Fibroblast of skin of right quadriceps (primary cell): Measurements from ENCODE around the gene DLK1.

Experiments
- DNase-seq: peaks from one replicate; pipeline ENCODE4 v3.0.0-alpha.2; 2013

The DLK1 gene

DNA sequence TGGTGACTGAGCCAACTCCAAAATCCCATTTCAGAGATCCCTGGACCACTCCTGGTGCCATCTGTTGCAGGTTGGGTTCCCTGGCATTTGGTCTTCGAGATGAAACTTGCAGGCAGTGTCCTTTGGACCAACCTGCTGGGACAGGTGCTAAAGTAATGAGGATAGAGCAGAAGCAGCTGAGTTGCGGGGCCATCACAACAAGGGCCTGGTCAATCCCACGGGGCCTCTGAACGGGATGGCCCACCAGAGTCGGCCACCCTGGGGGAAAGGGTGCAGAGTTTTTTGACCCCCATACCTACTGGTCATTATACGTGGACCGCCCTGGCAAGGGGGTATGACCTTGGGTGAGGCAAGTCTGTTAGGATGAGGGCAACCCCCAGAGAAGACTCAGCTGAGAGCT, 39.3 kb downstream of the DLK1 start:
- no peak for DNase-seq

DNA sequence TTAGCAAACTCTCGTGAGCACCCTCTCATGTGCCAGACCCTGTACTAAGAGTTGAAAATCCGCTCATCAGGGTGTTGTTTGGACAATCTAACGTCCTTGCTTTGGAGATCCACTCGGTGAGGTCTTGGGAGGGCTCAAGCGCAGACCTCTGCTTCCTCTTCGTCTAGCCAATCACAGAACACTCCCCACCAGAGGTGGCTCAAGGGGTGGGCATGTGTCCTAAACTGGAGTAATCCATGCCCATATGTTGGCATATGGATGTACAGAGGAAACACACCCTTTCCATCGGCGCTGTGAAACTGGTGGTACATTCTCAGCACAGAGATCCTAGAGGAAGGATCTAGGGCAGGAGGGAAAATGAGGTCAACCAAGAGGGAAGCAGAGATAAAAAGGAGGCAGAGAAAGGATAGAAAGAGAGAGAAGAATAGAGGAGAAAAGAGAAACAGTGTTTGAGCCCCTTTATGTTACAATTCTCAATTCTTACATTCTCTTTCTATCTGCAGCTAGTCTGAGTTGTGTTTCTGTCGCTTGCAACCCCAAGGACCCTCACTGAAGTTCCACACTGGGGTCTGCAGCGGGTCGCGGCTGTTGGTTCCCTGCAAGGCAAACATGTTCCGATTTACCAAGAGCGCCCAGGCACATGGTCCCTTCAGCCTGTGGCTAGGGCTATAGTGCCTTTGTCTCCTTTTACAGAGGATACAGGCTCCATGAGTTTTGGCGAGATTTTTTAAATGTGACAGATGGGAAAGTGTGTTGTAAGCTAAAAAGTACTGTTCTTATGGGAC, 40.5 kb downstream of the DLK1 start:
- DNase-seq, result no peak

DNA sequence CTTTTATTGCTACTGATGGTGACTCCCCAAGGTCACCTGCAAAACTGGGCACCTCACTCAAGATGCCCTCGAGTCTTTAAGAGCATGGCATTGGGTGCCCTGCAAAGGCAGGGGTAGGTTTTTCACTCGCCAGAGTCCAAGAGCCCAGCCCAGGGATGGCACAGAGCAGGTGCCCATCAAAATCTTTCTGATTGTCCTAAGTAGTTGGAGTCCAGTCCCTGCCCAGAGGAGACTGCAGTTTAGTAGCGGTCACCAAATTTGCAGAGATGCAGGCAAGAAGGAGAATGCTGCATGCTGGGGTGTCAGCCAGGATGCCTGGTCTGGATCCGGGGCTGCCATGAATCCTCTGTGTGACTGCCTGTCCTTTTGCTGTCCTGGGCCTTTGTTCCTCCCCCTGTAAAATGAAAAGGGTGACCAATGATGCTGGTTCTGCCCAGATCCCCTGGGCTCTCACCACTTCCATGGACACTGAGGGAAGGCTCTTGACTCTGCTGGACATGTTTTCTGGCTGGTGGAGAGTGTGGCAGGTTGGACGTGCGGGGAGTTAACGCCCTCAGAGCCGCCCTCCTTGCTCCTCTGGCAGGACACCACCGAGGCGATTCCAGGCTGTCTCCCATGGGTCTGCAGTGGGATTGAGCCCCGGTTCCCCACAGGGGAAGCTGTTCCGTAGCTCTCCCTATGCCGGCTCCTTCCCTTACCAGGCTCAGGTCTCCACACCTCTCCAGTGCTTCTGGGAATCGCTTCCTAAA, 41.3 kb downstream of the DLK1 start:
- no peak for DNase-seq

DNA sequence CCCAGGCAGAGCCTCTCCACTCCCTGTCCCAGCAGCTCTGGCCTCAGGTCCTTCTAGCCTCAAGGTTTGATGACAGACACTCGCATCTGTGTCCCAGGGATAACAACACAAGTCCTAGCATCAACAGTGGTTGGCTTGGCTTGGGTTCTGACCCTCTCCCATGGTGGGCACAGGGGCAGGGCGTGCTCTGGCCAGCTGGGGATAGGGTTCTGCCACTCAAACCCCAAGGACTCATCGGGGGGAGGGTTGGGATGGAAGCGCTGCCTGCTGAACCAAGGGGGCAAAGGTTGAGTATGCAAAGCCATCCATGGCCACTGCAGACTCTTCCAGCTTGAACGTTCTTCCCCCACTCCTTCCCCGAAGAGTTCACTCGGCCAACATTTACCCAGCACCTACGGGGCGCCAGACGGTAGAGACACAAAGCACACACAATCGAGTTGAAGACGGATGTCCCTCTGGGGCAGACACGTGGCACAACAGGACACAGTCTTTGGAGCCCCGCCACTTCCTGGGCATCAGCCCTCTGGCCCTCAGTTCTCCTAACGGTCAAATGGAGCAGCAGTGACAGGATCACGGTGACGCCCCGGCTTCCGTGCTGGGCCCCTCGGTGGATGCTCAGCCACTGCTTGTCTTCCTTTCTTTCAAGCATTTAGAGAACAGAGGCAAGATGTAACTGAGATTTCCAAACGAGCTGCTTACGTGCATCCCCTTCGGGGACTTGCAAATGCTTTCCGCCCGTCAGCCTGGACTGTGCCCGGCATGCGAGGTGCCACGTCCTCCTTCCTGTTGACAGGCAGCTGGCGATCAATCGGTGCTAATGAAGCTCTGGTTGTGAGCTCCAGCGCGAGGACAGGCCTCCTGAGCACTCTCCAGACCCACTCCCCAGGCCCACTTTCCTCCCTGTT, 42.6 kb downstream of the DLK1 start:
- no peak for DNase-seq

DNA sequence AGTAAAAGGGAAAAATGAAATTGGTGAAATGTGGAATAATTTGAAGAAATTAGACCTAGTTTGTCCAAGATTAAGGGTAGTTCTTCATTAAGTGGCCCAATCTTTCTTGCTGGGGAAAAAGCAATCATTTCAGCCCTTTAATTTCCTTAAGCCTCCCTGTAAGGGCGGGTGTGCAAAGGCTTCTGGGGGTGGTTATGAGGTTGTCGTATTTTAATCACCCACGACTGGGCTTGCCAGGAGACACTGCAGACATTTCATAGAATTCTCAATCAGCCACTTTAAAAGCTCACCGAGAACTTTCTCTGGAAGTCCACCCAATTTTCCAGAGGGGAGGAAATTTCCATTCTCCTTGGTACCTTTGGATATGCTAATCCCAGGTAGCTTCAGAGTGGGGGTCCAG, 43.4 kb downstream of the DLK1 start:
- no peak for DNase-seq

DNA sequence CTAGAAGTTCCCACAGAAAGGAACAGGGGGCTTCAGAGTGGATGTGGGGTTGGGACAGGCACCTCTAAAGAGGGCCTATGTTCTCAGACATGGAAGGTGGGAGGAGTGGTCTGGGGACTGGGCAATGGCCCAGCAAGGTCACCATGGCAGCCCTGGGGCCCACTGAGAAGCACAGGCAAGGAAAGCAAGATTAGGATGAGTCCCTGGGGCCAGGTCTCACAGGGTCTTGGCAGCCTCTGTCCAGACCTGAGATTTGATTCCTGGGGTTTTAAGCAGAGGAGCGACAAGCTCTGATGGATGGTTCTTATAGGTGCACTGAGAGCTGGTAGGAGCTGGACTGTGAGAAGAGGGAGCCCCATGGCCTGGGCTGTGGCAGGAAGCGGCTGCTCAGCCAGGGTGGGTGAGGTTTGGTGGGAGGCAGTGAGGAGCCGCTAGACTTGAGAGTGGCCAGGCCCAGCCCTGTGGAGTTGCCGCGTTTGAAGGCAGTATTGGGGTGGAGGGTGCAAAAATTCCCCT, 44.0 kb downstream of the DLK1 start:
- no peak for DNase-seq

DNA sequence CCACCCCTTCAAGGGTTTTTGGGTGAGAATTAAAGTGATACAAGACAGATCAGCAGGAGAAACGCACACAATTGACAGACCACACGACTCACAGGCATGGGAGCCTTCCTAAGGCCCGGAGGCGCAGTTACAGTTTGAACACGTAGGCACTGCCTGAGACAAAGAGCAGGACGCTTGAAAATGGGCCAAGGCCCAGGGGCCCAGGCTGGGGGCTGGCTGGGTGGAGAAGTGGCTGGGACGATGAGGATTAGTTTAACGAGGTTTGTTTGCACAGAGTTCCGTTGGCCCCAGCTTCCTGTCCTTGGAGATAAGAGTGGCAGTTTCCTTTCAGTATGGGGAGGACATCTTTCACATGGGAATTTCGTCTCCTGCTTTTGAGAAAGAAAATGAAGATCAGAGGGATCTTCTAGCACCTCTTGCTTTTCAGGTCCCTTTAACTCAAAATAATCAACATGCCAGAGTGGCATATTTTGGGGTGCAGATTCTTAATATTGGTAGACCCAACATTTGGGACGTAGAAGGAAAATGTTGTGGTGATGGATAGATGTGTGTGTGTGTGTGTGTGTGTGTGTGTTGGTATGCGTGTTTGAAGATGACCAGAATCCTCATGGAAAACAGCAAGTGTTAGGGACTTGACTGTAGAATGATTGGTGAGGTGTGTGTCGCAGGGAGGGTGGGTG, 44.6 kb downstream of the DLK1 start:
- DNase-seq, result no peak

DNA sequence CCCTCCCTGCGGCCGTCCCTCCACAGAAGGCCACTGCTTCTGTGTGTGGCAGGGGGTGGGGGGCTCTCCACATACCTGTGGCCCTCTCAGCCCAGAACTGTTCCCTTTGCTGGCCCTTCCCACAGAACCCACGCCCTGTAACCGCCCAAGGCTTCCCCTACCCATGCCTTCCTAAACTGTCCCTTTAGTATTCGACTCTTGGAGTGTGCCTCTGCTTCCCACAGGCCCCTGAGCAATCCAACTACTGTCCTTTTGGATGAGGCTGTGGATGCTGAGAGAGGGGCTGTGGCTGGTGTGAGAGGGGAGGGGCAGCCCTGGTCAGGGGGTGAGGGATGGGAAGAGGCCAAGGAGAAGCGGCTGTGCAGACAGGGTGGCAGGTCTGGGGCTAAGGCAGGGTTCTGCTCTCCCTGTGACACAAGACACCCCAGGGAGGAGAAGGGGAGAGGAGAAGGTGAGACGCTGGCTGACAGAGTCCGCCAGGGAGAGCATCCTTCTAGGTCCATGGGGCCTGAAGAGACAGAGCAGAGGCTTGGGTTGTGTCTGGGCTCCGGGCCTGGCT, 46.0 kb downstream of the DLK1 start:
- DNase-seq, result no peak

DNA sequence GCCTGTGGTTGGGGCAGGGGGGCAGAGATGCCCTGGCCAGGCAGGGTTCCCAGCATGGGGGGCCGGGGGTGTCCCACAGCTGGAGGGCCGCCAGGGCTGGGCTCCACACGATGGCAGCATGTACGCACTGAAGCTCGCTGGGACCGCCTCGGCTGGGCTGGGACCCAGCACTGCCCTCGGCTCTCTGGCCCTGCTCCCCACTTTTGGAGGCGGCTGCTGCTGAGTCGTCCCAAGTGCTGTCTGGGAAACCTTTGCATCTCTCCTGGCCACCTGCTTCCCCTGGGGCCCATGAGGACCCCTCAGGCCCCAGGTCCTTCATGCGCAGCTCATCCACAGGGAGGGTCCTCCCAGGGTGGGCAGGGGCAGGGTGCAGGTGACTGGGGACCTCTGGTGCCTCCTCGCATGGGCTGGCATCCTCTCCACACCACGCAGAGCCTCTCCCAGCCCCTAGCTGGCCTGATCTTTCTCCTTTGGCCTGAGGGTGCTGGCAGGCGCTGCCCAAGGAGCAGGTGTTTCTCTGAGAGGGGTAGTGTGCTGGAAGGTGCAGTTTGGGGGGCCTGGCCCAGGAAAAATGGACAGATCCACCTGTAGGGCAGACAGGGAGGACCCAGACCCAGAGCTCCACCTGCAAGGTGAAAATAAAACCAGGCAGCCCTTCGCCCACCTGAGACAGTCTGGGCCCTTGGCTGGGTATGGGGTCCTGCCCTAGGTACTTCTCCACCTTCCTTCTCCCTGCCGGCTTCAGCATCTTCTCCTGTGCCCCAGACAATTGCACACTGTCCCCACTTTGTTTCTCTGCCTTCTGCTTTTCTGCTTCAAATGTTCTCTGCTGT, 46.9 kb downstream of the DLK1 start:
- no peak for DNase-seq

DNA sequence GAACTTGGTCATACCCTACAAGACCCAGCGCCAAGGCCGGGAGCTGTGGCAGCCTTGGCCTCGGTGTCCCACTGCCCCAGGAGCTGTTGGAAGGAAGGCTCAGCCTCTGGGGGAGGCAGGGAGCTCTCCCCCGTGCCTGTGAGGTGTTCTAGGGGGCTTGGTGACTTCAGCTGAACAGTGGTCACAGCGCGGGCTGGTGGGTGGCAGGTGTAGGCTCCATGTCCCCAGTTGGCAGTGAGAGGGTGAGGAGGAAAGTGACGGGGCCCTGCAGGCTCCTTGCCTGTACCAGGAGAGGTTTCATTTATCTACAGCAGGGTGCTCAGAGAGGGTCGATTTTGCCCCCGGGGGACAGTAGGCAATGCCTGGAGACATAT, 47.5 kb downstream of the DLK1 start:
- no peak for DNase-seq

DNA sequence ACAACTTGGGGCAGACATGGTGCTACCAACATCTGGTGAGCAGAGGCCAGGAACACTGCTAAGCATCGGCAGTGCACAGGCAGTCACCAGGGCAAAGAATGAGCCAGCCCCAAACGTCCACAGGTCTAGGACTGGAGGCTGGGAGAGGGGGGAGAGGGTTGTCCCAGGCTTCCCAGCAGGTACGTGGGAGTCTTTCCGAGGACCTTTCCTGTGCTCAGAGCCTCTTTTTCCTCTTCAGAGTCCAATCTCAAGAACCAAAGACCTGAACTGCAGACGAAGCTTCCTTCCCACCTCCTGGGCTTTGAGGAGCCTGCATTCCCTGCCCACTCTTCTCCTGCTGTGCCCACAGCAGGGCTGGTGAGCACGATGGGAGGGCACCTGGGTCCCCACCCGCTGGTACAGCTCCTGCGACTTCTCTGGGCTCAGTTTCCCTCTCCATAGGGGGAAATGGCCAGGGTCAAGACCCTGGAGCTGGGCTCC, 48.7 kb downstream of the DLK1 start:
- DNase-seq, result no peak

DNA sequence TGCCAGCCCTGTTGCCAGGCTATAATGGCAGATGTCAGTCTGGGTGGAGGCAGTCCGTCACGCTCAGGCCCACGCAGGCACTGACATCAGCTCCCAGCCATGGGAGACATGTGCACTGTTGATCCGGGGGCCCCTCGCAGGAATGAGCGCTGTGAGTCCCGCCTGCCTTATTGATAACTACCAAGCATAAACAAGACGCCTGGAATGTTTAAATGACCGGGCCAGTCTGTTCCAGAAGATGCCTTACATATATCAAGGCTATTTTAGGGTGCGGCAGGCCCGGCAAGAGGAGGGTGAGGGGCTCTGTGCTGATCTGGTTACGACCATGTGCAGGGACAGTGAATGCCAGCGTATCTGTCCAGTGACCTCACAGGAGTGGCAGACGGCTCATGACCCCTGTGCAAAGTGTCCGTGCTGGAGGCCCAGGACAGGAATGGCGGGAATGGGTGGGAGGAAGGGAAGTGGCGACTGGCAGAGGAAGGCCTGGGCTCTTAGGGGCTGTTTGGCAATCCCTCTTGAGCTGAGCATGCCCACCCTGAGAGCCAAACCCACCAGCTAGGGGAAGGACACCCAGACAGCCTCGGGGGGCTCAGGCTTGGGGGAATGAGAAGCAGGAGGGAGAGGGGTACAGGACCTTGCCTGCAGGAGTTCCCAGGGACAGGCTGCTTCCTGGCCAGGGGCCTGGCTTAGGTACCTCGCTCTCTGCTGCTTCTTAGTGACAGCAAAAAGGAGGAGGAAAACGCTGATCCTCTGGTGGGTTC, 49.3 kb downstream of the DLK1 start:
- no peak for DNase-seq

DNA sequence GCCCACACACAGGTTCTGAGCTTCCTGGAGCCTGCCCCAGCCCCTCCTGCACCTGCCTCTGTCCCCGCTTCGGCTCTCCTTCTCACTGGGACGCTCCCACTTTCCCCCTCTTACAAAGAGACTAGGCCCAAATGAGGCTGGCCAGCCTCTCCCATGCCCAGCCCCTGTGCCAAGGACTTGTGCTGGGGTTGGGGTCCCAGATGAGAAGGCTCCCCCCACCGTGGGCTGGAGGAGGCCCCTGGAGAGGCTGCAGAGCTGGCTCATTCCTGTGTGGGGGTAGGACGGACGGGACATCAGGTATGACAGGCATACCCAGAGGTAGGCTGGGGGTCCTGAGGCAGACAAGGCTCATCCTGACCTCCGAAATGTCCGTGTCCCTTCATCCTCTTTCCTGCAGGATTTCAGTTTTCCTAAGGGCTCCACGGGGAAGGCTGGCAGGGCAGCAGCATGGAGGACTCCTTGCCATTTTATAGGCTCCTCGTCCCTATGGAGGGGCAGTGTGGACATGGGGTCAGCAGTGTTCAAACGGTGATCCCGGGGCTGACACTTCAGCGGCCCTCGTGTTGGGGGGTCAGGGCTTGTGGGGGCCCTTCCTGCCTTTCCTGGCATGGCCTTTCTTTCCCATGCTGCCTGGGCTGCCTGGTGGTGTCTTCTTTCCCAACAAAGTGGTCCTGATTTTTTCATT, 50.1 kb downstream of the DLK1 start:
- no peak for DNase-seq

DNA sequence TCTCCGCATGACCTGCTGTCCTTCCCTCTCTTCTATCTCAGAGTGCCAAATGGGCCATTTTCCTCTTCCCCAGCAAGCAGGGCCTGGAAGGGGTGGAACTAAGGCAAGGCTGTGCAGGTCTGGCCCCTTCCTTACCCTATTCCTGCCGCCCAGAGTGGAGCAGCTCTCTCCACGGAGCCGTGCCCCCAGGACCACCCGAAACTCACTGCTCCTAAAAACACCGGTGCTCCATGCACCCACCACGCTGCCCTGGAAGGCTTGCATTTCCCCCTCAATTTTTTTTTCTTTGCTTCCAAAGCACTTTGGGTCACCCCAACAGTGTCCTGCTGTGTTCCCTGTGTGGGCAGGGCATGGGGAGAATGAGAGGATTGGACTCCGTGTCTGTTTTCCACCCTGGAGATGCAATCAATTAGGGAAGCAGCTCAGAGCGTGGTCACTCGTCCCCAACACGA, 50.7 kb downstream of the DLK1 start:
- no peak for DNase-seq

DNA sequence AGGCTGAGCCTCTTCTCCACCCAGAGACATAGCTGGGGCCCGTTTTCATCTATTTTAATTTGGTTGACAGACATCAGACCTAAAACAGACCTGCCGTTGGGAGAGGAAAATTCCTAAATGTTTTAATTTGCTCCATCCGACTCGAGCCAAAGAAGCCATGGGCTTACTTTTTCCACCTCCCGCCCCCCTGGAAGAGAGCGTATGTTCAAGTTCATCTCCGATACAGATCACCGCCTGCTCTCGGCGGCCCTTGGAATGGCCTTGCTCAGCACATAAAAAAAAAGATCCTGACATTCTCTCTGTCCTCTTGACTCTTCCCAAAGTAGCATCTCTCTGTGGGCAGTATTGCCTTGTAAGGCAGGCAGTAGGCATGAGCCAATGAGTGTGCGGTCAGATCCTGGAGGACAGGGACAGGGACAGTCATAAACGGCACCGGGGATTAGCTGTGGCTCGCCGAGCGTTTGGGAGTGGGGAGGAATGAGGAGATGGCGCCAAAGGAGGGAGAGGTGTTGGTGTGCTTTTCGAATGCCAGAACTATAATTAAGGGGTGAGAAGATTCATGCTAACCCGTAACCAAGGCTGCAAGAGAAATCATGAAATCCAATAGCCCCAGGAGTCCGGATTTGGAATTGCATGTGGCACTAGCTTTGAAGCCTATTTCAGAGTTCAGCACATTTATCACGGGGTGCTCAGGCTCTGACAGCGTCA, 51.3 kb downstream of the DLK1 start:
- no peak for DNase-seq

DNA sequence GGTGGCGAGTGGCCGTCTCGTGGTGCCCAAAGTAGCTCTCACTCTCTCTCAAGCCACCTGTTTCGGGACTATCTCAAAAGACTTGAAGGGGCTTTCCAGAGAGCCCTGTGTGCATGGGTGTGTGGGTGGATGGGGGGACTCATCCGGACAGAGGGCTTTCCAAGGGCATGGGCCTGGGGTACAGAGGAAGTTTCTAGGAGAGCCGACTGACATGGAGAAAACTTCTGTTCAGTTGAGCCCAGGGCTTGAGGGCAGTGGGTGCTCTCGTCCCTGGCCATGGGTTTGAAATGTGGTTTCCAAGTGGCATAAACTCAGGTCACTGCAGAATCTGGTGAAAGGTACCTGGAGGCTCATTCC, 51.8 kb downstream of the DLK1 start:
- DNase-seq, result no peak

DNA sequence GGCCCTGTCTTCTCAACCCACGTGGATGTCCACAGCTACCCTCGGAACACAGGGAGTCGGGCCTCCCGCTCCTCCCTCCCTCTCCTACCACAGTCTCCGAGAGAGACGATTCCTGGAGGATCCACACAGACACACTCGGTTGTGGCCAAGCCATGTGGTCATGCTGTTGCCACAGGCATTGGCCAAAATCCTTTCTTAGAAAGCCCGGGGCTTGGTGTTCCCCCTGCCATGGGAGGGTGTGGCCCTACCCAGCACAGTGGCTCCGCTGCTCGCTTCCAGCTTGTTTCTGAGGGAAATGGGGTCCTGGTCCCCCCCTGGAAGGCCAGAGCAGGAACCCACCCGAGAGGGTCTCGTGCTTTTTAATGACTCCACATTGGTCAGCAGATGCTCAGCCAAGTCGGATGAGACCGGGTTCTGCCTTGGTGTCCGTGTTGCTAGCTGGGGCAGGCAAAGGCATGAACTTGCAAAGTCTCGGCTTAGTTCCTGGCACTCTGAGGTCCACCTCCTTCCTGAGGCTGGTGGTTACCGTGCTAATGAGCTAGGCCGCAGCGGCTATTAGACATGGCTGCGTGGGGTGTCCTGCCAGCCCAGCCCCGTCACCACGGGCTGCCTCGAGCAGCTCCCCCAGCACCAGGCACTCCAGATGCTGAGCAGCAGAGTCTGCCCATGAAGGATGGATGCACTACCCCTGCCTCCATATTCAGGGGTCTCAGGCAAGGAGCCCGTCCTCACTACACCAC, 52.4 kb downstream of the DLK1 start:
- no peak for DNase-seq

DNA sequence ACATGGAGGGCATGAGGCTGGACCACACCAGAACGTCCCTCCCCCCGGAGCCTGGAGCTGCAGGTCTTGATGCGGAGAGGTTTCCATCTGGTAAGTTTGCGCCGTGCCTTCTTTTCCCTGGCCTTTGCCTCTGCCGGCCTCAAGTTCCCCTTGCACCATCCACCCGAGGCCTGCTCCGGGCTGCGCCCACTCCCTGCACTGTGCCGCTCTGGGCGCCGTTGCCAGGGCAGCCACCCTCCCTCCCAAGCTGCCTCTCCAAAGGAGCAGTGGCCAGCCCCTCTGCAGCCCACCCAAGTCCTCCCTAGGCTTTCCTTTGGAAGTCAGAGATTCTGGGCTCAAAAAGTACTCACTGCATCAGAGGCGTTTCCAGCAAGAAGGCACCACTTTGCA, 53.0 kb downstream of the DLK1 start:
- DNase-seq, result no peak

DNA sequence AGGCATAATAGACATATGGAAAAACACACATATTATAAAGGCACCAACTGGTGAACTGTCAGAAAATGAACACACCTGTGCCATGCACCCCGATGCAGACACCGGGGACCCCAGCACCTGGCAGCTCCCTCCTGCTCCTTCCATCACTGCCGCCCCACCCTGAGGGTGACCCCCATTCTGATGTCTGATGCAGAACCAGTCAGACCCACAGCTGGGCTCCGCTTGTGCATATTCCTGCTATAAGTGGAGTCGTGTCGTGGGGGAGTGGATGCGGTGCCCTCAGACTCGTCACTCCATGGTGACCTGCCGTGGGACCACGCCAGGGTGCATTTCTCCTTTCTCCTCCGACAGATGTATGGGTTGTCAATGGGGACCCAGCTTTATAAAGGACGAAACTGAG, 53.6 kb downstream of the DLK1 start:
- DNase-seq, result no peak
